GM18502 (cell line): Measurements from ENCODE around the gene C10orf90.

Source experiments
- ATAC-seq: cut with Tn5 transposase; IDR thresholded peaks from one replicate; pipeline ENCODE4 v1.9.1; 2021; ENCODE audit warnings: mild to moderate bottlenecking; ENCODE audit not compliant: unreplicated experiment, poor library complexity

The C10orf90 gene

DNA sequence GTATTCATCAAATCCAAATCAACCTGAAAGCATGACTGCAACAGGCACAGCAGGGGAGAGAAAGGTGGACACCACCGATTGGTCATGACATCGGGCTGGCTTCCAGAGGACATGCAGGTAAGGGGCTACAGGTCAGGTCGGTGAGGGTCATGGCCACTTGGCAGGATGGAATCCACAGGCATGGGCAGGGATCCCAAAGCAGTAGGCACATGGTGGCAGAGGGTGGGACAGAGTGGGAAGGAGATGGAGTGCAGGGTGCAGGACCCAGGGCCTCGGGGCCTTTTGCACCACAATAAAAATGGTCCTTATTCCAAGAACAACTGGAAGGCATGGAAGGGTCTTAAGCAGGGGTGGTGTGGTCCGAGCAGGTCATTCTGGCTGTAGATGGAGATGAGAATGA lies 33.0 kb downstream of the C10orf90 start:
- ATAC-seq = no peak

DNA sequence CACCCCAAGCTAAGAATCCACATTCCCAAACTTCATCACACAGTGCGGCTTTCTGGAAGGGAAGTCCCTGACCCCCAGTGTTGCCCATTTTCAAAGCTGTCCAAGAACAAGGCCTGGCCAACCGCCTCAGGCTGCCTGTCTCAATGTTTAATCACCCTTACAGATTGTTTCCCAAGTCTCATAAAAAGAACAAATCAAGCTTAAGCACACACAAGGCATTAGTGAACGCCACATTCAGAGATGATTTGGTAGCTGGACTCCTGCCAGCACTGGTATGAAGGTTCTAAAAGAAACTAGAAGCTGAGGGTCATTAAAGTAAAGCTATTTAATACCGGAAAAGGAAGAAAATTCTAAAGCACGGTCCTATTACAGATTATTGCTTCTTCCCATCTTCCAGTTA lies 35.6 kb downstream of the C10orf90 start:
- ATAC-seq = no peak

DNA sequence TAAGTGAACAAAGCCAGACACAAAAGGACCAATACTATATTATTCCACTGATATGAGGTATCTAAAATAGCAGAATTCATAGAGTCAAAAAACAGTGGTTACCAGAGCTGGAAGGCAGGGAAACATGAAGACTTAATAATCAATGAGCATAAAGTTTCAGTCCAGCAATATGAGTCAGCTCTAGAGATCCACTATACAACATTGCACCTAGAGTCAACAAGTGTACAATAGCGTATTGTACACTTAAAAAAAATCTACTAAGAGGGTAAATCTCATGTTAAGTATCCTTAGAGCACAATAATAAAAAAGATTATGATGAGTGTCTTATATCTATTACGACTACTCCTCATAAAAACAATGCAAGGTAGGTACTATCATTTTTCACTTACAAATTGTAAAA lies 36.1 kb downstream of the C10orf90 start:
- ATAC-seq = no peak

DNA sequence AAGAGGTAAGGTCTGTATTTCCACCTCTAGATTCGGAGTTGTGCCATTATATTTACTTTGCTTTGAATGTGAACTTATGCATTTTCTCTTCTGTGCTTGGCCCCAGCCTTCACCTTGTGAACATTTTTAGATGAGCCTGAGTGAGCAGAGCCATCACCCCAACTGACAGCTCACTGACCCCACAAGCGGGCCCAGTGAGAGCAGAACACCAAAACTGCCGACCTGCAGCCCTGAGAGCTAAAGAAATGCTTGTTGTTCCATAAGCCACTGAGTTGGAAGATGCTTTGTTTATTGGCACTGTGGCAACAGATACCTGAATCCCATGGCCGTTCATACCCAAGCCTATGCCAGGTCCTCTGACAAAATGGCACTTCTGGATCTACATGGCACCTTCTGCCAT lies 37.8 kb downstream of the C10orf90 start:
- no peak for ATAC-seq

DNA sequence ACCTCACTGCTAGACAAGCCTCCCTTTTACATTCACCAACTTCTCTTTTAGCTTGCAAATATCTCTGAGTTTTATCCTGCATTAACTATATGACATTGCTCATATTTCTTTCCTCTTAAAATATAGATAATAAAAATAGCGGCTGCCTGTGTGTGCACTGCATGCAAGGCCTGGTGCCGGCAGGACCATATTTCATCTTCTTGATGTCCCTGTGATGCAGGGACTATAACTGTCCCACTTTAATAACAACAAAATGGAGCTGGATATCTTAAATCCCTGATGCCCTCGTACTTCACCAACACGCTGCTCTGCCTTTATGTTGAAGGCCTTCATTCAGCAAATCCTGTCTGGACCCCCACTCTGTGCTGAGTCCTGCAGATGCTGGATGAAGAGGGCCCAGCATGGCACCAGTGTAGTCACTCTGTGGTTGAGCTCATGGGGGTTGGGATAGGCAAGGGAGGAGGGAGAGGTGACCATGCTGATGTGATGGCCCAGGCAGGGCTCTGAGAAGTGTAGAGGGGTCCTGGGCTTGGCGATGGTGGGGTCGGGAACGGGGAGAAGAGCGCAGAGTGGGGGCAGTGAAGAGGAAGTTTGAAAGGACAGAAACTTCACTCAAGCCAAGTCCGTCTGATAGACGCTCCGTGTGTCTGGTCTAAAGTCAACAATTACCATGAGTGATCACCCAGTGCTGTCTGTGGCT lies 40.4 kb downstream of the C10orf90 start:
- no peak for ATAC-seq

DNA sequence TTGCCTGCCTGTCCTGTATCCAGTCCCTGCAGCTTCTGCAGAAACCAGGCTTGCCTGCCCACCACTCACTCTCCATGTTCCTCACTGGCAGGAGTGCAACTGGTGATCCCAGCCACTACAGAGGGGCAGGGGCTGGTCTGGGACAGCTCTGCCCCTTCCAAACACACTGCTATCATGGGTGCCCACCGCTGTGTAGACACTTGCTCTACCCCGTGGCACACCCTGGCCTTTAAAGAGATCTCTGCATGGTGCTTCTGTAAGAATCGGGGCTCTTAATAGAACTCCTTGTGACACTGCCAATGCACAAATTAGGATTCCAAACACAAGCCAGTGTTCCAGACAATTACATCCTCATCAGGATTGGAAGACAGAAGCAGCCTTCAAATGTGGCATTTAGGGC lies 41.7 kb downstream of the C10orf90 start:
- no peak for ATAC-seq

DNA sequence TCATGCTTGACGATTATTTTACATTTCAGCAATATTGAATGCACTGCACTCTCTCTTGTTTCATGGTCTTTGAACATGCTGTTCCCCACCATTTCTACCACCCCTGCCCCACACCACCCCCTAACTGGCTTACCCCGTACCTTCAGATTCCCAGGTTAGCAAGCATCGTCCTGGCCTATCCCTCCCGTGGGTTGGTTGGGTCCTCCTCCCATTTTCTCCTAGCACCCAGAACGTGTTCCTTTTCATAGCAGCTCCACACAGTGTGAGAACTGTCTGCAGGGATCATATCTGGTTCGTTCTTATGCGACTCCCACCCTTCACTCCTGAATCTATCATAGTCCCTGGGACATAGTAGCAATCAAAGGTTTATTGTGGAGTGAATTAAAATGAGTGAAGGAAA lies 48.6 kb downstream of the C10orf90 start:
- ATAC-seq = no peak

DNA sequence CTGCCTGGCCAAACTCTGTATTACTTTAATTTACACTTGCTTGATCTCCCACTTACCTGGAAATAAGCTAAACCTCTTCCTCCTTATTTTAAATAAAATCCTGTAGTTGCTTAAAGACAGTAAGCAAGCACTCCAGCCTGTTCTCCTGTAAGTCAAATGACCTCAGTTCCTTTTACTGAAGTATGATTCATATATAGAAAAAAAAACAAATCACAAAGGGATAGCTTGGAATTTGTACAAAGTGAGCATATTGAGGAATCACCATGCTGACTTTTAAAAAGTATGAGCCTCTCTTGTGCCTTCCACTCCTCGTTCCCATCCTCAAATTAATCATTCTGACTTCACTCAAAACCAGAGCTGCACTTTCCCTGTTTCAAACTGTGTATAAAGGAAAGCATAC lies 52.0 kb downstream of the C10orf90 start:
- ATAC-seq = no peak

DNA sequence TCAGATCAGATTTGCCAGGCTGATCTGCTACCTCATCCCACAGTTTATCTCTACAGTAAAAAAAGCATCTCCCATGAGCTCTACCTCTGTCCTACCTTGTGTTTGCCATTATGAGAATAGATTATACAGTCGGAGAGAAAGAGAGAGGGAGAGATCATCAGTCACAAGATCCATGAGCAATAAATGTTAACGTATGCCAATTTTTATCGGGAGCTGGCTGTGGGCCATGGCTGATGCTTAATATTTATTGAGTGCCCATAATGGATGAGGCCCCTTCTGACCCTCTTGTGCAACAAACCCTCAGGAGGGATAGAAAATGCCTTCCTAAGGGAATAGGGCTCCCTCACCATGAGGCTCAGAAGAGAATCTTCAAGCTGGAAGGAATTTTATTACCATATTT lies 52.8 kb downstream of the C10orf90 start:
- ATAC-seq = no peak

DNA sequence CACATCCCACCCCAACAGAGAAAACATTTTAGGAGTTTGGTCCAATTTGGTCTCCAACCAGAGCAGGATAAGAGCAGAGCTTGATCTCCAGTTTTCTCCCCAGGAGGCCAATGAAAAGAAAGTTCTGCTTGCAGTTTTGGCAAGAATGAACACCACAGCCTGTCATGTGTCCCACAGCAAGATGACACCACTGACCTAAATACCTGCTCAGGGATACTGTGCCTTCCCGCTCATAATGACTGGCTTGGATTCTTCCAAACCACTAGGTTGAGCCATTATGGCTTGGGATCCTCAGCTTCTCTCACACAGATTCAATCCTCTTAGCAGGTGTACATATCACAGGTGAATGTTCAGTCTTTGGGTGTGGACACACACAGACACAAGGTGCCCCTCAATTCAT lies 53.3 kb downstream of the C10orf90 start:
- ATAC-seq = no peak

DNA sequence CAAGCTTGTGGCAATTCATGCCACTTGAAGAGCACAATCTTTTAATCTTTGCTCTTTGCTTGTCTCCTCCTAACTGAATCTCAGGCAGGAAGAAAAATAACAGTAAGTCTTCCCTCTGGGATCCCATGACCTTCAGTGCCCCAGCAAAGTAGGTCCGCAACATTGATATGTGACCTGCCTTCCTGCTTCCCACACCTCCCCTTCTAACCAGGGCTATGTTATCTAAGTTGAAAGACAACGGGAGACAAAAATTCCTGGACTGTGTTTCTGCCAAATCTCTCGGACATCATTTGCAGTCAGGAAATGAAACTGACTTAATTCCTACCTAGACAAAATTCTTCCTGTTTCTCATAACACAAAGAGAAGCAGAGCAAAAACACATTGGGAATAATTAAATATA lies 53.8 kb downstream of the C10orf90 start:
- ATAC-seq = no peak

DNA sequence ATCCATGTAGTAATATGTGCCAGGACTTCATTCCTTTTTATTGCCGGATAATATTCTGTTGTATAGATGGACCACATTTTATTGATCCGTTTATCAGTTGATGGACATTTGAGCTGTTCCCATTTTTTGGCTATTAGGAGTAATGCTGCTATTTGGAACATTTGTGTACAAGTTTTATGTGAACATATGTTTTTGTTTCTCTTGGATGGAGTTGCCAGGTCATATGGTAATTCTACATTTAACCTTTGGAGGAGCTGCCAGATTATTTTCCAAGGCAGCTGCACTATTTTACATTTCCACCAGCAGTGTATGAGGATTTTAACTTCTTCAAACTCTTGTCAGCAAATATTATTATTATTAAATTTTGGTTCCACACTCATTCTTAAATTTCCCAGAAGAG lies 59.2 kb downstream of the C10orf90 start:
- no peak for ATAC-seq

DNA sequence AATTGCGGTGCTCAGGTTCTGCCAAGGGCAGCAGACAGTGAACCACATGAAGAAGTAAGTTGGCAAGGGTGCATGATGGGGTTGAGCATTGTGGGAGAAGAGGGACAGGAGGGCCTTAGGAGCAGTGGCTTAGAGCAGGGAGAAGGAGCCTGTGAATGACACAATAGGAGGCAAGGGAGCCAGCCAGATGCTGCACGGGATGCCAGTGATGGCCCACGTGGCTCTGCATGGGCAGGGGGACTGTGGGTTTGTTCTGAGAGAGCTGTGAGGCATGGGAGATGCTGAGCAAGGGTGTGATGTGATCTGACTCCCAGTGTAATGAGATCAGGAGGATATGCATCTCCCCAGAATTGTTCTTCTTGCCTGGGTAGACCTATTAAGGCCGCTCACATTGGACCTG lies 60.9 kb downstream of the C10orf90 start:
- no peak for ATAC-seq

DNA sequence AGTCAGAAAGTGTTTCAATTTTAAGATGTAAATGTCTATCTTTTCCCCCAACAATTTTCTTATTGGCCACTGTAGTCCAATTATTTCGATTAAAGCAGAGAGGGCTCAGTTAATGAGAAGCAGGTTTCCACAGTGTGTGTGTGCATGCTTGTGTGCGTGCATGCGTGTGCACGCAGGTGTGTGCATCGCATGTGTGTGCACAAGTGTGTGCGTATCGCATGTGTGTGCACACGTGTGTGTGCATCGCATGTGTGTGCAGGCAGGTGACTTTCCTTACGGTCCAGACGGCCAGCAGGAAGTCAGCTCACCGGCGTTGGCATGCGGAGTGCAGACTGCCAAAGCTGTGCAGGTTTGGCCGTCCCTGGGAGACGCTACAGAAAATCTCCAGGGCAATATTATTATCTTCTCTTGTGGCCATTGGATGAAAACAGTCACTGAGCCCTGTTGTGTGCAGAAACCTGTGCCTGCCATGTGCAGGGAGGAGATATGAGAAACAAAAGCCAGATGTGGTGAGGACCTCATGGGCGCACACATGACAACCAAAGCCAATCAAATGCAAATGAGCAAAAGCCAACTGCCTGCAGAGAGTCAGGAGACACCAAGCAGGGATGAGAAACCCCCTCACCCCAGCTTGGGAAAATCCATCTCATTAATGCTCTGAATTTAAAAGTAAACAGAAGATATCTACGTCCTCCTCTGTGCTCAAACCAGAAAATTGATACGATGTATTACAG lies 70.4 kb downstream of the C10orf90 start:
- ATAC-seq = no peak

DNA sequence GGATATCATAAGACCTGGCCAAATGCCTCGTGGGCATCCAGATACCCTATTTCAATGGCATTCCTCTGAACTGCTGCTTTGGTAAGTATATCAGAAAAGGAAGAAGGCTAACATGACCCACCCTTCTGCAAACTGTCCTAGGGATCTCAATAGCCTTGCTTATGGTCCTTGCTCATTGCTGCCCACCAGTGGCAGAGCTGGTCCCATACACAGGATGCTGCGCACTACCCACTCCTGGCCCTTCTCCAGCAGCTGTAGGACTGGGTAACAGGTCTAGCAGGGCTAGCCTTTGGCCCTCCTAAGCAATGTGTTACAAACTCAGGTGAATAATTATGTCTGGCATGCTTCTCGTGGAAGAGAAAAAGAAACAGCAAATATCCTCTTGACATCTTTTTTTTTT lies 72.5 kb downstream of the C10orf90 start:
- peak; percentile 73 for ATAC-seq

DNA sequence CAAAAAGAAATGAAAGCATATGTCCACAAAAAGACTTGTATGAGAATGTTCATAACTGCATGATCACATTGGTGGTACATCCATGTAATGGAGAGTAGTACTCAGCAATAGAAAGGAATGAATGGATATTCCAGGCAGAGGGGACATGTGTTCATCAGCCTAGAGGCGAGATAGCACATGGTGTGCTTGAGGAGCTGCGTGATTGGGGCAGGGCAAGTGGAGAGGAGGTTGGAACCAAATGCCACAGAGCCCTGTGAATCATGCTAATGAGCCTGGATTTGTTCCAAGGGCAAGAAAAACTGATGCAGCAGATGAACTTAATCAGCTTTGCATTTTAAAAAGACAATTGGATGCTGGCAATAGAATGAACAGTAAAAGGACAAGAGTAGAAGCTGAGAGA lies 73.3 kb downstream of the C10orf90 start:
- no peak for ATAC-seq

DNA sequence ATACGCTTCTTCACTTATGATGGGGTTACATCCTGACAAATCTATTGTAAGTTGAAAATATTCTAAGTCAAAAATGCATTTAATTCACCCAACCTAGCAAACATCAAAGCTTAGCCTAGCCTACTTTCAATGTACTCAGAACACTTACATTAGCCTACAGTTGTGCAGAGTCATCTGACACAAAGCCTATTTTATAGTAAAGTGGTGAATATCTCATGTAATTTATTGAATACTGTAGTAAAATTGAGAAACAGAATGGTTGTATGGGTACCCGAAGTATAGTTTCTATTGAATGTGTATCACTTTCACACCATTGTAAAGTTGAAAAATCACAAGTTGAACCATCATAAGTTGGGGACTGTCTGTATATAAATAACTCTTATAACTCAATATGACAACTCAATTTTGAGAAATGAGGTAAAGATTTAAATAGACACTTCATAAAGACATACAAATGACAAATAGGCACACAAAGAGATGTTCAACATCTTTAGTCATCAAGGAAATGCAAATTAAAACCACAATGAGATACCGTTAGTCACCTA lies 73.9 kb downstream of the C10orf90 start:
- no peak for ATAC-seq

DNA sequence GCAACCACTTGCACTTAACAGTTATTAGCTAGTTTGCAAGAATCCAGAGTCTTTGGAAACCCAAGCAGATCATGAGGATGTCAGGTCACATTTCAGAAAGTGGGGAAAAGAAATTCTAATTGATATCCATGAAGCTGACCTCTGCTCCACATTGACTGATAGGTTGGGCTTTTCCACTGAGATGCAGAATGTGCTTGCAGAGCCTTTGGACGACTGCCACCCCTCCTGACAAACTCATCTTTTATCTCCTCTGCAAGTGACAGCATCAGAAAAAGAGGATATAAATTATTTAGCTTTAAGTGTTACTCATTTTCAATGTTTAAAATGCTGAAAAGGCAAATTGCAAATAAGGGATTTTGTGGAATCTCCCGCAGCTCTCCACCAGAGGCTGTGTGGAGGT lies 75.3 kb downstream of the C10orf90 start:
- no peak for ATAC-seq

DNA sequence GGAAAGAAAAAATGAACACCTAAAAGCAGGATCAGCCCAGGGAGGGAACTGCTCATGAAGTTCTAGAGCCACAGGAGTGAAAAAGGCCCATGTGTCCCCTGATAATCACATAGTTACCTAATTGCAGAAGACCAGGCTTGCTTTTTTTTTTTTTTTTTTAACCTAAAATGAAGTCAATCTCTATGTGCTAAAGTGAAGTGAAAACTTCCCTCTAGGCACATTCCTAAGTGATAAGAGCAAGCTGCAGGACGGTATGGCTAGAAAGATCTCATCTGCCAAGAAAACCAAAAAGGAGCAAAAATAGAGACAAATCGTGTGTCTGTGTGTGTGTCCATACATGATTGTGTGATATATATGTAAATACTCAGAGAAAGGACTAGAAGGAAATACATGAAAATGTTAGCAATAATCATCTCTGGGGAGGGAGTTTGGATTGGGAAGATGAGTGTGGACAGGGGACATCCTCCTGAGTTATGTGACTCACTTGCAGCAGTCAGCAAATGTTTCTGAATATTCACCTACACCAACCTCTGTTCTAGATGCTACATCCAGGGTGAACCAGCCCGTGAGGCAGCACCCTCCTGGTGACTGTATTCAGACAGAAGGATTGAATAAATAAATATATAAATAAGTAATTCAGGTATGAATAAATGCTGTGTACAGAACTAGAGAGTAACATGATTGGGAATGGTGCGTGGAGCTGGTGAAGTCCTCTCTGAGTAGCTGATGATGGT lies 76.4 kb downstream of the C10orf90 start:
- ATAC-seq = no peak

DNA sequence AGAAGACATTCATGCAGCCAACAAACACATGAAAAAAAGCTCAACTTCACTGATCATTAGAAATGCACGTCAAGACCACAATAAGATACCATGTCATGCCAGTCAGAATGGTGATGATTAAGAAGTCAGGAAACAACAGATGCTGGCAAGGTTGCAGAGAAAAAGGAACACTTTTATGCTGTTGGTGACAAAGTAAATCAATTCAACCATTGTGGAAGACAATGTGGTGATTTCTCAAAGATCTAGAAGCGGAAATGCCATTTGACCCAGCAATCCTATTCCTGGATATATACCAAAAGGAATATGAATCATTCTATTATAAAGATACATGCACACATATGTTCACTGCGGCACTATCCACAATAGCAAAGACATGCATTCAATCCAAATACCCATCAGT lies 77.6 kb downstream of the C10orf90 start:
- no peak for ATAC-seq

DNA sequence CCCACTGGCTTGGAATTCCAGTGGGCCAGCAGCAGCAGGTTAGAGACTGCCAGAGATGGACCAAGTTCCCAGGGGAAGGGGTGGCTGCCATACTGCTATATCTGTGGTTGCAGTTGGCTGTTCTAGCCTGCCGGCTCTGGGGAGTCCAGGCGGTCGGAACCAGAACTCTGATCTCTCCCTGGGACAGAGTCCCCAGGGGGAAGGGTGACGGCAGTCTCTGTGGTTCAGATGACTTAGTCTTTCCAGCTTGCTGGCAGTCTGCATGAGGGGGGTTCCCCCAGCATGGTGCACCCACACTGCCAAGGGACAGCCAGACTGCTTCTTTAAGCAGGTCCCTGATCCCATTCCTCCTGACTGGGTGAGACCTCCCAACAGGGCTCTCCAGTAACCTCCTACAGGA lies 82.5 kb downstream of the C10orf90 start:
- no peak for ATAC-seq
